VCaP (cell line): ENCODE results near the gene TLCD2.
A peak's percentile ranks its signal among the peaks of the same experiment; 100 is the strongest.

ENCODE experiments used
- H3K27ac ChIP-seq: fragments of 450-650 bp; 2 replicates; pipeline ENCODE4 v1.5.1; 2017
- CTCF ChIP-seq: fragments of 450-650 bp; conservative IDR thresholded peaks from 2 replicates; pipeline ENCODE4 v1.5.1; 2017; ENCODE audit warnings: mild to moderate bottlenecking, moderate library complexity

Gene TLCD2

GRCh38 chr17:1709971-1710806, at the start of gene TLCD2:
TSS of gene TLCD2 (minus strand) at chr17:1710377. CDS start at chr17:1710242, 135 bp downstream.
- no peak for TF ChIP-seq CTCF
- H3K27ac ChIP-seq: peak within 1 kb of the TSS; percentile 55; the same call in 1 of the 2 replicates

- no peak overlapping the region for H3K27ac ChIP-seq
- TF ChIP-seq CTCF: no peak
These were observed 49.4 kb upstream of the TLCD2 start for GRCh38 chr17:1759529-1759928.

- TF ChIP-seq CTCF: no peak
These were observed 48.6 kb upstream of the TLCD2 start for GRCh38 chr17:1758807-1759206.

GRCh38 chr17:1755827-1756262, 45.7 kb upstream of the TLCD2 start:
- H3K27ac ChIP-seq: no peak overlapping the region
- TF ChIP-seq CTCF: no peak

More at GRCh38 chr17:1758807-1759206, 48.6 kb upstream of the TLCD2 start:
- no peak overlapping the region for H3K27ac ChIP-seq

- no peak overlapping the region for H3K27ac ChIP-seq
- TF ChIP-seq CTCF: no peak
These were observed 45.2 kb upstream of the TLCD2 start for GRCh38 chr17:1755252-1755826.

- no peak for TF ChIP-seq CTCF
- H3K27ac ChIP-seq: no peak overlapping the region
These were observed 44.4 kb upstream of the TLCD2 start for GRCh38 chr17:1754430-1755112.

- H3K27ac ChIP-seq: no peak overlapping the region
- TF ChIP-seq CTCF: no peak
These were observed 43.7 kb upstream of the TLCD2 start for GRCh38 chr17:1753767-1754429.
